Muscle of leg (tissue), 11 donors: ENCODE results near the gene LIPG. TPM values are rescaled to one million over a fixed set of nuclear protein-coding genes. Genes with fewer than 3 reads are reported as not detected.

Source experiments
- DNase-seq: peaks from one replicate; pipeline ENCODE4 v3.0.0; 2013
- H3K27ac ChIP-seq: one replicate; pipeline ENCODE4 v1.5.1; 2013; ENCODE audit warnings: mild to moderate bottlenecking, low read length, control low read depth
- H3K27me3 ChIP-seq: one replicate; pipeline ENCODE4 v1.6.1; 2013; ENCODE audit warnings: low read length; ENCODE audit not compliant: control insufficient read depth, insufficient read depth
- H3K36me3 ChIP-seq: one replicate; pipeline ENCODE4 v1.6.1; 2013; ENCODE audit warnings: low read length; ENCODE audit not compliant: control insufficient read depth, insufficient read depth
- H3K4me1 ChIP-seq: one replicate; pipeline ENCODE4 v1.6.1; 2013; ENCODE audit warnings: low read length; ENCODE audit not compliant: control insufficient read depth, insufficient read depth
- H3K4me3 ChIP-seq: one replicate; pipeline ENCODE4 v1.5.1; 2013; ENCODE audit warnings: low read length, control low read depth
- H3K9me3 ChIP-seq: replicated peaks from 2 replicates; pipeline ENCODE4 v1.6.1; 2013; ENCODE audit warnings: low read depth, low read length; ENCODE audit not compliant: control insufficient read depth
- WGBS: methylation state at CpG from one replicate; pipeline ENCODE4 v1.1.5; 2013; ENCODE audit warnings: missing lambda C conversion rate; ENCODE audit not compliant: insufficient coverage; 5-methylcytosine and 5-hydroxymethylcytosine counted together
- polyA plus RNA-seq, 8 donors: library from polyadenylated mRNA; unstranded; fragments of 120-200 nt; gene quantifications; one replicate each; pipeline versions ENCODE4 v1.2.1 to v1.2.3, GENCODE V29; 2013; ENCODE audit warnings: inconsistent platforms in 1 of 8, low replicate concordance in 1 of 8; ENCODE audit not compliant: insufficient read length in 8 of 8, insufficient read depth in 1 of 8
- total RNA-seq: library from RNA; stranded (reverse); fragments of 120-200 nt; gene quantifications from one replicate; pipeline ENCODE4 v1.2.4, GENCODE V29; 2013

LIPG gene
- total and polyA plus RNA-seq, 9 donors, result 3.5 to 8.6 (median 5.3) TPM

GRCh38 chr18:49560277-49560623, 1.6 kb upstream of the LIPG start:
- Histone ChIP-seq H3K27me3 (peaks cover 53% of the 10 kb centered on the region), H3K4me1 (peaks cover 33% of the 10 kb centered on the region), H3K27ac (no peak overlapping the region), H3K4me3 (no peak overlapping the region), H3K9me3 (no peaks in the 10 kb centered on the region), H3K36me3 (no peaks in the 10 kb centered on the region)
- no peak for DNase-seq
- no CpG with 5 or more reads among the region's 3 CpGs for WGBS

- Histone ChIP-seq H3K4me3 (peak overlapping the region; percentile 52), H3K36me3 (no peaks in the 10 kb centered on the region), H3K27me3 (peaks cover 54% of the 10 kb centered on the region), H3K4me1 (peaks cover 38% of the 10 kb centered on the region), H3K27ac (peak overlapping the region; percentile 20), H3K9me3 (no peaks in the 10 kb centered on the region)
- 1% methylated on average over 41 of the region's 46 CpGs for WGBS
- DNase-seq, result peak; percentile 61
Observed at GRCh38 chr18:49560624-49561288, 1.1 kb upstream of the LIPG start.

GRCh38 chr18:49562481-49563129, 748 bp downstream of the LIPG start:
- peak overlapping the region; percentile 52 for H3K4me3 ChIP-seq
- WGBS, result 27% methylated on average over 6 of the region's 11 CpGs
- no peak overlapping the region for H3K27ac ChIP-seq
- H3K4me1 ChIP-seq, result peaks cover 42% of the 10 kb centered on the region
- peaks cover 3% of the 10 kb centered on the region for H3K36me3 ChIP-seq
- no peaks in the 10 kb centered on the region for H3K9me3 ChIP-seq
- H3K27me3 ChIP-seq, result peaks cover 54% of the 10 kb centered on the region
- peak; percentile 32 for DNase-seq

GRCh38 chr18:49563130-49563540, 1.3 kb downstream of the LIPG start:
- no peak overlapping the region for H3K27ac ChIP-seq
- H3K4me3 ChIP-seq, result peak overlapping the region; percentile 9
- no peak for DNase-seq
- H3K4me1 ChIP-seq, result peaks cover 42% of the 10 kb centered on the region
- peaks cover 3% of the 10 kb centered on the region for H3K36me3 ChIP-seq
- no peaks in the 10 kb centered on the region for H3K9me3 ChIP-seq
- peaks cover 54% of the 10 kb centered on the region for H3K27me3 ChIP-seq

- peaks cover 50% of the 10 kb centered on the region for H3K27me3 ChIP-seq
- peaks cover 3% of the 10 kb centered on the region for H3K36me3 ChIP-seq
- 68% methylated on average over 3 of the region's 8 CpGs for WGBS
- H3K4me3 ChIP-seq, result no peak overlapping the region
- peaks cover 42% of the 10 kb centered on the region for H3K4me1 ChIP-seq
- no peak for DNase-seq
- no peak overlapping the region for H3K27ac ChIP-seq
- H3K9me3 ChIP-seq, result no peaks in the 10 kb centered on the region
Observed at GRCh38 chr18:49563701-49564517, 2.1 kb downstream of the LIPG start.

- Histone ChIP-seq H3K4me1 (peaks cover 42% of the 10 kb centered on the region), H3K9me3 (no peaks in the 10 kb centered on the region), H3K4me3 (no peak overlapping the region), H3K27ac (no peak overlapping the region), H3K27me3 (peaks cover 48% of the 10 kb centered on the region), H3K36me3 (peaks cover 3% of the 10 kb centered on the region)
- DNase-seq, result no peak
Observed at GRCh38 chr18:49564518-49564834, 2.6 kb downstream of the LIPG start.

GRCh38 chr18:49565101-49565500, 3.2 kb downstream of the LIPG start:
- peaks cover 43% of the 10 kb centered on the region for H3K27me3 ChIP-seq
- no peak overlapping the region for H3K27ac ChIP-seq
- peaks cover 42% of the 10 kb centered on the region for H3K4me1 ChIP-seq
- peaks cover 3% of the 10 kb centered on the region for H3K36me3 ChIP-seq
- DNase-seq, result no peak
- H3K9me3 ChIP-seq, result no peaks in the 10 kb centered on the region
- WGBS, result 61% methylated on average over 7 of the region's 9 CpGs
- H3K4me3 ChIP-seq, result no peak overlapping the region

GRCh38 chr18:49565612-49566011, 3.8 kb downstream of the LIPG start:
- Histone ChIP-seq H3K4me3 (no peak overlapping the region), H3K9me3 (no peaks in the 10 kb centered on the region), H3K27ac (no peak overlapping the region), H3K36me3 (peaks cover 3% of the 10 kb centered on the region), H3K27me3 (peaks cover 38% of the 10 kb centered on the region), H3K4me1 (peaks cover 39% of the 10 kb centered on the region)
- WGBS, result 45% methylated on average over 4 of the region's 5 CpGs
- peak; percentile 64 for DNase-seq

- Histone ChIP-seq H3K9me3 (no peaks in the 10 kb centered on the region), H3K4me3 (no peak overlapping the region), H3K27me3 (peaks cover 31% of the 10 kb centered on the region), H3K27ac (no peak overlapping the region), H3K4me1 (peaks cover 33% of the 10 kb centered on the region), H3K36me3 (peaks cover 8% of the 10 kb centered on the region)
- WGBS, result 89% methylated on average over 1 of the region's 3 CpGs
- DNase-seq, result no peak
Observed at GRCh38 chr18:49566217-49566770, 4.4 kb downstream of the LIPG start.

- Histone ChIP-seq H3K27ac (no peak overlapping the region), H3K36me3 (peaks cover 10% of the 10 kb centered on the region), H3K27me3 (peaks cover 24% of the 10 kb centered on the region), H3K9me3 (no peaks in the 10 kb centered on the region), H3K4me3 (no peak overlapping the region), H3K4me1 (peaks cover 27% of the 10 kb centered on the region)
- 86% methylated on average over 2 of the region's 2 CpGs for WGBS
- DNase-seq, result no peak
Observed at GRCh38 chr18:49566985-49567384, 5.1 kb downstream of the LIPG start.
